HG03159 (cell line): ENCODE data around the gene L3MBTL2.
A peak's percentile ranks its signal among the peaks of the same experiment; 100 is the strongest.
"Not testable (repeated sequence)": the region's sequence is repeated elsewhere in the genome, so short reads cannot be mapped to it uniquely, and the experiment has no call there.

ENCODE experiments used
- ATAC-seq: cut with Tn5 transposase; IDR thresholded peaks from one replicate; pipeline ENCODE4 v1.9.1; 2021; ENCODE audit warnings: mild to moderate bottlenecking, moderate library complexity; ENCODE audit not compliant: unreplicated experiment

Gene L3MBTL2

DNA sequence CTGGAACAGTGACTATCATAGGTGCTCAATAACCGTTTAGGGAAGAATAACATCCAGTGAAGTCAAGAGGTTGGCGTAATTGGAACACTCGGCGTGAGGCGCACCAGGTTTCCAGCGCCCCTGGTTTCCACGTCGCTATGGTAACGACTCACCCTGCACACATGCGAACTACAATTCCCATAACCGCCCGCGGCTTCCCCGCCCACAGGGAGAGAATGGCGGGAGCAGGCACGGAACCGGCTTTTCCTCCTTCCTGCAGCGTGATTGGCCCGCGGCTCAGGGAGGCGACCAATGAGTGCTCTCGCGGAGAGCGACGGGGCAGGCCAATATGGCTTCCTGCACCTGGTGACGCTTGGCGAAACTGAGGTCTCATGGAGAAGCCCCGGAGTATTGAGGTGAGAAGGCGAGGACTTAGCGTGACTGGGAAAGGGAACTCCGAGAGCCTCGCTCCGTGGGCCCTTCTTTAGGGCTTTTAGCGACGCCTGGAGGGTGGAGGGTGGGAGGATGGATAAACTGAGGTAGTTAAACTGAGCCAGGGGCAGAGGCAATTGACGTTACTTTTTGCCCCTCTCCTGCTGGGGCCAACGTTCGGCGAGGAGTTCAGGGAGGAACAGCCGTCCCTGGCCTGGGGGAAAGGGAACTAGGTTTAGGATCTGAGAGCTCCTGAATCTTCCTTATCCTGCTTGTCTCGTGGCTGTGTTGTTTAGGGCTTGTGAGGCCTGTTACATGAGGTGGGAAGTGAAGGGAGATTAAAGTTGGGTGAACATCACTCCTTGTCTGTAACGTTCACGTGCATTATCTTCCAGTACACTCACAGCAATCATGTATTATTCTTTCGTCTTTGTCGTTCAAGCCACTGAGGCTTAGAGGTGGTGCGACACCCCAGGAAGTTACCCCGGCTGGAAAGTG lies at the start of gene L3MBTL2:
Gene L3MBTL2, plus strand, starts transcription at position 321 of the 909 bp plus-strand sequence. Its CDS starts 51 bp downstream, at position 372.
- peak; percentile 98 for ATAC-seq

- ATAC-seq = no peak
These were observed 48.0 kb upstream of the L3MBTL2 start for GRCh38 chr22:41157083-41157482.

DNA sequence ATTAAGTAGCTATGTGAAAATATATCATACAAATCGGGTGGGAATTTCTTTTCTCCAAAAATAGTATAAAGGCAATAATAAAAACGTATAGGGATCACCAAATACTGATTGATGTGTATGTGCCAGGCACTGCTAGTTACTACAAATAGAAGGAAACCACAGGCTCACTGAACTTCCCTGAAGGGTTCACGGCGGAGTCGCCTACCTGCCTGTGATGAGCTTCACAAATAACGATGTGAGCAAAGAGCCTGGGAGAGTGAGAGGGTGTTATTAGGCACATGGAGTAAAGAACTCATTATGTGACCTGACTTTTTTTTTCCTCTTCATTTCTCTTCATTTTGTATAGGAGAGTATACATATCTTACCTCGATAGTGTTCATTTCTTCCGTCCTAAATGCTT lies 36.0 kb upstream of the L3MBTL2 start:
- ATAC-seq = no peak

DNA sequence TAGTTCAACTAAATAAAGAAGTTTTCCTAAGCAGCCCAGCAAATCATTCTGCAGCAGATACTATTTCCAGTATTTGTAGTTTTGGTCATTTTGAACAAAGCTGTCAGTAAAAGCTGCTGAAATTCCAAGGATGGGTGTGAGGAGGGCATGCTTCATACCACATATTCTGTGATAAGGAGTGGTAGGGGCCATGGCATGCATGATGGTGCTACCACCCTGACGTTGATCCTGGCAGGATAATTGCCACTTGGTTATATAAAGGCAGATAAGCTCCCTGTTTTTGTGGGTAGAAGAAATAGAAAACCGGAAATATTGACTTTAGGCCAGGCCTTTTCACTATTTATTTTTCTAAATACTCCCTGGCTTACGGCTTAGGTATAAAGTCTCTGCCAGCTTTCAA lies 33.1 kb upstream of the L3MBTL2 start:
- ATAC-seq = no peak

- no peak for ATAC-seq
These were observed 29.6 kb upstream of the L3MBTL2 start for GRCh38 chr22:41175546-41175945.

- ATAC-seq = no peak
These were observed 28.0 kb upstream of the L3MBTL2 start for GRCh38 chr22:41177040-41177621.

GRCh38 chr22:41177622-41178424 lies 27.3 kb upstream of the L3MBTL2 start:
- ATAC-seq = no peak

- no peak for ATAC-seq
These were observed 26.6 kb upstream of the L3MBTL2 start for GRCh38 chr22:41178425-41178975.

DNA sequence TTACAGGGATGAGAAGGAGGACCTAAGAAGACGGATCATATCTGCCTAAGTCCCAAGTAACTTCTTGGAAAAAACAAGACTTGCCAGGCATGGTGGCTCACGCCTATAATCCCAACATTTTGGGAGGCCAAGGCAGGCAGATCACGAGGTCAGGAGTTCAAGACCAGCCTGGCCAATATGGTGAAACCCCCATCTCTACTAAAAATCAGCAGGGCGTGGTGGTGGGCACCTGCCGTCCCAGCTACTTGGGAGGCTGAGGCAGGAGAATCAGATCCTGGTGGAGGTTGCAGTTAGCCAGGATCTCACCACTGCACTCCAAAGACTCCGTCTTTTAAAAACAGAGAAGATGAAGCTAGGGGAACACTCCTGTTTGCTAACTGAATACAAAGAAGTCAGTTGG lies 24.8 kb upstream of the L3MBTL2 start:
- ATAC-seq = not testable (repeated sequence)

- ATAC-seq = no peak
These were observed 24.2 kb upstream of the L3MBTL2 start for GRCh38 chr22:41180926-41181325.

- no peak for ATAC-seq
These were observed 23.5 kb upstream of the L3MBTL2 start for GRCh38 chr22:41181349-41182241.

GRCh38 chr22:41184679-41185078 lies 20.4 kb upstream of the L3MBTL2 start:
- no peak for ATAC-seq

DNA sequence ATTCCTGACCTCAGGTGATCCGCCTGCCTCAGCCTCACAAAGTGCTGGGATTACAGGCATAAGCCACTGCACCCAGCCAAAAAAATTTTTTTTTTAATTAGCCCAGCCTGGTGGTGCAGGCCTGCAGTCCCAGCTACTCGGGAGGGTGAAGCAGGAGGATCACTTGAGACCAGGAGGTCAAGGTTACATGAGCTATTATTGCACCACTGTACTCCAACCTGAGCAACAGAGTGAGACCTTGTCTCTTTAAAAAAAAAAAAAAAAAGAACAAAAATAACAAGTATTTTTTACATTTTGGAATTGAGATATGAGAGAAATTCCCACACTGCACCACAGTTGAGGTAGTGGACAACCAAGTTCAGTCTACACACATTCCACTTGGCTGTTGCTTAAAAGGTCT lies 13.6 kb upstream of the L3MBTL2 start:
- ATAC-seq = no peak

- ATAC-seq = no peak
These were observed 11.3 kb upstream of the L3MBTL2 start for GRCh38 chr22:41193829-41194228.

DNA sequence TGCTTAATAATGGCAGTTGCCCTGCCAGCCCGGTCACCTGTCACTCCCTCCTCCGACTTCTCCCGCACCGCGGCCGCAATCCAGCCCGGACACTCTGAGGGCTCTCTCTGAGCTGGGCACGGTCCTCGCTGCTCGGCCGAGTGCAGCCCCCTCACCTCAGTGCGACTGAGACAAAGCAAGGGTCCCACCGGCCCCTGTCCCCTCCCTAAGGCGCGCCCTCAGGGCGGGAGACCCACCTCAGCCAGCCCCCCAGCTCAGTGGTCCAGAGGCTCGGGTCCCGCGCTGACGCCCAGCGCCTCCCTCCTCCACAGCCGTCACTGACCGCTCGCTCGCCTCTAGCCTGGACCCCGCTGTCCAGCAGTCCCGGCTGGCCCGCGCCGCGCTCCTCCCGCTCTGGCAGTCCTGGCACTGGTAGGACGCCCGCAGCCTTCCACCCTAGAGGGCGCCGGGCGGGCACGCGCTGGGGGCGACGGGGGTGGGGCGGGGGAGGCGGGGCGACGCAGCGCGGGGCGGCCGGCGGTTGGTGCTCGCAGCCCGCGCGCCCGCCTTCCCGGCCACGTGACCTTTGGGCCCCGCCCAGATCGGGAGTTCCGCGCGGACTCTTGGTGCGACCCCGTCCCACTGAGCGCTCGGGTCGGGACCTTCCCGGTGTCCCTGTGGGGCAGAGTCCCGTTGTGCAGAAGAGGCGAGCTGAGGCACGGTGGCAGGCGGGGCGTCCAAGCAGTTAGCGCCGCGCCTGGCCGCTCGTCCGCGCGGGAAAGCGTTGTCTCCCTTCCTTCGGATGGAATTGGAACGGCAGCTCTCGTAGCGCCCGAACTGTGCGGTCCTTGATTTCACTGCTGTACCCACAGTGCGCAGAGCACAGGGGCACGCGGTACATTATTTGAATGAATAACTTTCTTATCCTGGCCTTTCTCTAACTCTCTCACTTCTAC lies 7.8 kb upstream of the L3MBTL2 start:
- ATAC-seq = peak; percentile 79

GRCh38 chr22:41198027-41198580 lies 7.0 kb upstream of the L3MBTL2 start:
- ATAC-seq = no peak

DNA sequence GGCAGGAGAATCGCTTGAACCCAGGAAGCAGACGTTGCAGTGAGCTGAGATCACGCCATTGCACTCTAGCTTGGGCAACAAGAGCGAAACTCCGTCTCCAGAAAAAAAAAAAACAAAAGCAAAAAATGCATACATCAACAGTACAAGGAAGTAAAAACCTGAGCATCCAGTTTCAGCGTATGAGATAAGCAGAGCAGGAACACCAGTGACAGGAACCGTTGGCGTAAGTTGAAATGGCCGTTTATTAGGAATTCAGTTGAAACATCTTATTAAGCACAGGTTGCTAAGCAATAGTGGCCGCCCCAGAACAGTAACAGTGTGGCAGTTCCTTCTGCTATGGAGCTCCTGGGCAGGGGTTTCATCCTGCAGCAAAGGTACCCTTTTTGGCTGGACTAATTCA lies 4.0 kb upstream of the L3MBTL2 start:
- no peak for ATAC-seq

DNA sequence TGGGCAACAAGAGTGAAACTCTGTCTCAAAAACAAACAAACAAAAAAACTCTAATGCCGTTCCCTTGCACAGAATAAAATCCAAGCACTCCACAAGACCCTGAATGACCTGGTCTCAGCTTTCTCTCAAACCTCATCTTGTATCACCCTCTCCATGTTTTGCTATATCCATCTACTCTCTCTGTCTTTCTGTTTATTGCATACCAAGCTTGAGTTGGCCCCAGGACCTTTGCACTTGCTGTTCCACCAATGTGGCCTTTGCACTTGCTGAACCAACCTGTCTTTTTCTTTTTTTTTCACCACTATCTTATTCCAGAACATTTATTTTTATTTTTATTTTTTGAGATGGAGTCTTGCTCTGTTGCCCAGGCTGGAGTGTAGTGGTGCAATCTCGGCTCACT lies 2.0 kb upstream of the L3MBTL2 start:
- ATAC-seq = no peak

DNA sequence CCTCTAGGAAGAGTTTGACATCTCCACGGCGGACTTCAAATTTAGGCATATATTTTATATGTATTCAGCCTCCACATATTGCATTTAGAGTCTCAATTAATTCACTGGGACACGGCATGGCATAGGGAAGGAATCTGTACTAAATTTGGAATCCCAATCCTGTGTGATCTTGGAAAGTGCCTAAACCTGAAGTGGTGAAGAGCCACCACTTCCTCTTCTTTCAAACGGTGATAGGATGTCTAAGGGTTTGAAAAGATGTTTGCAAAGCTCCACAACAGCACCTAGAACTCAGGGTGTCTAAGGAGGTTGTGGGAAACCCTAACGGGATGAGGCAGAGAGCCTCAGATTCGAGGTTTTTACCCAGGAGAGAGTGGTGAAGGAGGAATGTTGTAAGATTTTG lies 1.0 kb upstream of the L3MBTL2 start:
- no peak for ATAC-seq
